ENCODE data around the gene SLC22A7.

DNA sequence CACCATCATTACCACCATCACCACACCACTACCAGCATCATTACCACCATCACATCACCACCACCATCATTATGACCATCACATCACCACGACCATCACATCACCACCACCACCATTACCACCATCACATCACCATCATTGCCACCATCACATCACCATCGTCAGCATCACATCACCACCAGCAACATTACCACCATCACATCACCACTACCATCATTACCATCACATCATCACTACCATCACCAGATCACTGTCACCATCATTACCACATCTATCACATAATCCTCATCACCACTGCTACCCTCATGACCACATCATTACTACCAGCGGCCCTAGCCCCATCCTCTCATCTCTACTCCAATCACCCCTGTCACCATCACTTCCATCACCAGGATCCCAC lies 3.5 kb upstream of the SLC22A7 start:
- TF ChIP-seq POLR2A (IDR thresholded peaks at IDR 0.05) (no peak), EP300 (IDR thresholded peaks at IDR 0.05) (no peak)
- TF ChIP-seq, protein P1, sequence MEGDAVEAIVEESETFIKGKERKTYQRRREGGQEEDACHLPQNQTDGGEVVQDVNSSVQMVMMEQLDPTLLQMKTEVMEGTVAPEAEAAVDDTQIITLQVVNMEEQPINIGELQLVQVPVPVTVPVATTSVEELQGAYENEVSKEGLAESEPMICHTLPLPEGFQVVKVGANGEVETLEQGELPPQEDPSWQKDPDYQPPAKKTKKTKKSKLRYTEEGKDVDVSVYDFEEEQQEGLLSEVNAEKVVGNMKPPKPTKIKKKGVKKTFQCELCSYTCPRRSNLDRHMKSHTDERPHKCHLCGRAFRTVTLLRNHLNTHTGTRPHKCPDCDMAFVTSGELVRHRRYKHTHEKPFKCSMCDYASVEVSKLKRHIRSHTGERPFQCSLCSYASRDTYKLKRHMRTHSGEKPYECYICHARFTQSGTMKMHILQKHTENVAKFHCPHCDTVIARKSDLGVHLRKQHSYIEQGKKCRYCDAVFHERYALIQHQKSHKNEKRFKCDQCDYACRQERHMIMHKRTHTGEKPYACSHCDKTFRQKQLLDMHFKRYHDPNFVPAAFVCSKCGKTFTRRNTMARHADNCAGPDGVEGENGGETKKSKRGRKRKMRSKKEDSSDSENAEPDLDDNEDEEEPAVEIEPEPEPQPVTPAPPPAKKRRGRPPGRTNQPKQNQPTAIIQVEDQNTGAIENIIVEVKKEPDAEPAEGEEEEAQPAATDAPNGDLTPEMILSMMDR (IDR thresholded peaks at IDR 0.05) = no peak
